ENCODE measurements around the gene CPN2. TPM values are rescaled to one million over a fixed set of nuclear protein-coding genes. Genes with fewer than 3 reads are reported as not detected.

The CPN2 gene
- total RNA-seq, 4 donors from 2014 or later = 0.10 TPM; not detected in 3

GRCh38 chr3:194323785-194324735, 27.1 kb downstream of the CPN2 start:
- intact Hi-C loops (cut with DNase I; ENCODE audit: low total_unique reads) = no loop called here
- DNase-seq (ENCODE audit: low spot score in 2 of 2) = peak in 1 of 2 donors; percentile 40
- 18 to 23% methylated on average over 36 to 37 of the region's 39 CpGs for WGBS, 2 donors
- H3K4me3 ChIP-seq (ENCODE audit: low read depth, poor library complexity, severe bottlenecking) = no peak overlapping the region
- TF ChIP-seq CTCF (IDR thresholded peaks at IDR 0.05) (no peak), POLR2A (IDR thresholded peaks at IDR 0.05) (no peak)

- DNase-seq (ENCODE audit: low spot score in 2 of 2) = peak in 1 of 2 donors; percentile 45
- WGBS, 2 donors = 51 to 56% methylated on average over 17 to 18 of the region's 18 CpGs
- no peak overlapping the region for H3K4me3 ChIP-seq (ENCODE audit: low read depth, poor library complexity, severe bottlenecking)
- intact Hi-C loops (cut with DNase I; ENCODE audit: low total_unique reads) = no loop called here
- TF ChIP-seq POLR2A (IDR thresholded peaks at IDR 0.05) (no peak), CTCF (IDR thresholded peaks at IDR 0.05) (no peak)
These were observed 28.4 kb downstream of the CPN2 start for GRCh38 chr3:194322678-194323211.

DNA sequence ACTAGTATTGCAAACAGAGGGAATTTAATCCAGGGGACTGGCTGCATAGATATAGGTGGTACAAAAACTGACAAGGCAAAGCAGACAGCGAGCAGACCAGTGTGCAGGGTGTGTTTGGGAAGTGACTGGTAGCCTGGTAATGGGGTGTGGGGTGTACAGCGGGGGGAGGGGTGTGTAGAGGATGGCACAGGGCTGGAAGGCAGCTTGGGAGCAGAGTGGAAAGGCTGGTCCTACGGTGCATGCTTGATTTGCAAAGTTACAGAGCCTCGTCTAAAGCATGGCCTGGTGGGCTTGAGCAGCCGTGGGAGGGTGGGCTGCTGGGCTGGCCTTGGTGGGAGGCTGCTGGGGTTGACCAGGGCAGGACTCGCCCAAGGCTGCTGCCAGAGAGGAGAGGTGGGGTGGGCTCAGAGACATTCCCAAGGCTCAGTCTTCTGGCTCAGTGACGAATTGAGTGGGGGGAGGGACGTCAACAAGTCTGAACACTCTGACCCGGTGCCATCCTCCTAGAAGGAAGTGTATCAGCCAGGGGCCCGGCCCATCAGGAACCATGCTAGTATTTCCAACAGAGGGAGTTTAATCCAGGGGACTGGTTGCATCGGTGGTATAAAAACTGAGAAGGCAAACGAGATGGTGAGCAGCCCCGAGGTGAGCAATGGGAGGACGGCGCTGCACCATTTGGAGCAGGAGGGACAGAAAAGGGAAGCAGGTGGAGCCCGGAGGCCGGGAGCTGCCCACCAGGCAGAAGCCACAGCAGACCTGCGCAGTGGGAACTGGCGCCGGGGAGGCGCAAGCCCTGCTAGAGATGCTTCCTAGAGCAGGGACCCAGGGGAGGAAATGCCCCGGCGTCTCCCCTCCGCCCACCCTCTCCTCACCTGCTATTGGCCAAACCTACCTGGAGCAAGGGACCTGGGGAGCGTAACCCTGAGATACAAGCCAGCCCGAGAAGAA, 29.2 kb downstream of the CPN2 start:
- H3K4me3 ChIP-seq (ENCODE audit: low read depth, poor library complexity, severe bottlenecking) = no peak overlapping the region
- 79 to 85% methylated on average over 25 to 26 of the region's 26 CpGs for WGBS, 2 donors
- TF ChIP-seq POLR2A (IDR thresholded peaks at IDR 0.05) (no peak), CTCF (IDR thresholded peaks at IDR 0.05) (no peak)
- no peak for DNase-seq (ENCODE audit: low spot score in 2 of 2)
- intact Hi-C loops (cut with DNase I; ENCODE audit: low total_unique reads) = no loop called here

- H3K4me3 ChIP-seq (ENCODE audit: low read depth, poor library complexity, severe bottlenecking) = no peak overlapping the region
- WGBS, 2 donors = 79 to 84% methylated on average over 10 of the region's 10 CpGs
- TF ChIP-seq CTCF (IDR thresholded peaks at IDR 0.05) (no peak), POLR2A (IDR thresholded peaks at IDR 0.05) (no peak)
- intact Hi-C loops (cut with DNase I; ENCODE audit: low total_unique reads) = no loop called here
- DNase-seq (ENCODE audit: low spot score in 2 of 2) = no peak
These were observed 30.3 kb downstream of the CPN2 start for GRCh38 chr3:194320744-194321243.

DNA sequence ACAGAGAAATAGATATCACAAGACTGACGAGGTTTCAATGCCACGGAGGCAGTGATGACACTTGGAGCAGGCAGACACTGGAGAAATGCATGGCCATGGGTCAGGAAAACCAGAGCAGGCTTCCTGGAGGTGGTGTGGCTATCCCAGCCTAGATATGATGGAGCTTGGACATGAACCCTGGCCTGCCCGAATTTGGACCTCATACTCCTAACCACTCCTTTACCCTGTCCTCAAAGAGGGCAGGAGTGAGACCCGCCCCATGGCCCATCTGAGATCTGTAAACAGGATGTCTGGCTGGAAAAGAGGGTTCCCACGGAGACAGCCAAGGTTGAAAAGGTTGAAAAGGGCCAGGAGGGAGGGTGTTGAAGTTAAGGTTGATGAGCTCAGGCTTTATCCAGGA, 31.0 kb downstream of the CPN2 start:
- no peak for DNase-seq (ENCODE audit: low spot score in 2 of 2)
- TF ChIP-seq CTCF (IDR thresholded peaks at IDR 0.05) = no peak
- intact Hi-C loops (cut with DNase I; ENCODE audit: low total_unique reads) = no loop called here
- 84 to 91% methylated on average over 5 of the region's 5 CpGs for WGBS, 2 donors
- no peak overlapping the region for H3K4me3 ChIP-seq (ENCODE audit: low read depth, poor library complexity, severe bottlenecking)

All from lower leg skin (tissue), 4 donors.